Measurements from ENCODE around the gene MCHR1. TPM values are rescaled to one million over a fixed set of nuclear protein-coding genes. Genes with fewer than 3 reads are reported as not detected.

The MCHR1 gene
- total and polyA plus RNA-seq, 3 donors from 2014 or later: 0.42 to 0.62 (median 0.47) TPM

GRCh38 chr22:40703736-40704135 is 24.5 kb downstream of the MCHR1 start:
- WGBS, 2 donors: 83 to 87% methylated on average over 4 to 5 of the region's 5 CpGs
- intact Hi-C loops (cut with DNase I; ENCODE audit: low total_unique reads): no loop called here
- H3K9me3 ChIP-seq: no peaks in the 10 kb centered on the region
- TF ChIP-seq CTCF (IDR thresholded peaks at IDR 0.05) (no peak), POLR2A (IDR thresholded peaks at IDR 0.05) (no peak)
- DNase-seq: no peak
- no peak overlapping the region for H3K4me3 ChIP-seq
- H3K27me3 ChIP-seq: no peaks in the 10 kb centered on the region
- no peak overlapping the region for H3K27ac ChIP-seq
- H3K36me3 ChIP-seq (ENCODE audit: low read depth, missing control alignments): no peaks in the 10 kb centered on the region
- H3K4me1 ChIP-seq: no peaks in the 10 kb centered on the region

DNA sequence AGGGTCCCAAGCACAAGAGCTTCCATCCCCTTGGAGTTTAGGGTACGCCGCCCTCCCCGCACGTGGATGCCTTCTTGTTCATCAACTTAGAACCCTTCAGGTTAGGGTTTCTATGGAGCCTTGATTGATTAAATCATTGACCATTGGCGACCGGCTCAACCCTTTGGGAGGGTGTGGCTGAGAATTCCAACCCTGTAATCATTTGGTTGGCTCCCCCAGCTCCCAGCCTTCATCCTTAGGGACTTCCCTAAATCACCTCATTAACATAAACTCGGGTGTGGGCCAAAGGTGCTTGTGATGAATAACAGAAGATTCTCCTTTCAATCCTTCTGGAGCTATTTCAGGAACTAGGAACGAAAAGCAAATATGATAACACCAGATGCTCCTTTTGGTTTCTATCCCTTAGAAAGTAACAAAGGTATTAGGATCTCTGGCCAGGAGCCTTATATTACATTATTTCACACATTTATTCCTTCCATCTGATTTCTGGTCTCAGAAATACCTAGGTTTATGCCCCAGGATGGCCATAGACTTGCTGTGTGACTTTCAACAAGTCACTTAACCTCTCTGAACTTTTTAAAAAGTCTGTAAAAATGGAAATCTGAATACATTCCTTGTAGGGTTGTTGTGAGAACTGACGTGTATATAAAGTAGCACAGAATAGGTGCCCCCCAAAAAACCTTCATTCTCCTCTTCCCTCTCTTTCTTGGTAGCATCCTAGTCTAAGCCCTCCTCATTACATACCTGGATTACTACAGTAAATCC is 26.8 kb downstream of the MCHR1 start:
- TF ChIP-seq CTCF (IDR thresholded peaks at IDR 0.05): no peak
- TF ChIP-seq POLR2A (IDR thresholded peaks at IDR 0.05): no peak
- Histone ChIP-seq H3K27ac (no peak overlapping the region), H3K9me3 (no peaks in the 10 kb centered on the region), H3K4me1 (peaks cover 19% of the 10 kb centered on the region), H3K4me3 (no peak overlapping the region), H3K27me3 (no peaks in the 10 kb centered on the region), H3K36me3 (ENCODE audit: low read depth, missing control alignments) (no peaks in the 10 kb centered on the region)
- intact Hi-C loops (cut with DNase I; ENCODE audit: low total_unique reads): no loop called here
- DNase-seq: no peak
- WGBS, 2 donors: 76 to 77% methylated on average over 9 of the region's 9 CpGs

DNA sequence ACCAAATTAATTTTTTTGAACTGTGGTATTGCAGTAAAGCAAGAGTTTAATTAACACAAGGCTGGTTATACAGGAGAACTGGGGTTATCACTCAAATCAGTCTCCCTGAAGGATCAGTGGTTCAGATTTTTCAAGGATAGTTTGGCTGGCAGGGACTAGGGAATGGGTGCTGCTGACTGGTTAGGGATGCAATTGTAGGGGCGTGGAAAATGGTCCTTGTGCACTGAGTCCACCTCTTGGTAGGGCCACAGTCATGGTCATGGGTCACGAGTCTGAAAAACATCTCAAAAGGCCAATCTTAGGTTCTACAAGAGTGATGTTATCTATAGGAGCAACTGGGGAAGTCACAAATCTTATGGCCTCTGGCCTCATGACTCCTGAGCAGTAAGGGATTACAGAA is 27.9 kb downstream of the MCHR1 start:
- no peaks in the 10 kb centered on the region for H3K36me3 ChIP-seq (ENCODE audit: low read depth, missing control alignments)
- TF ChIP-seq POLR2A (IDR thresholded peaks at IDR 0.05) (no peak), CTCF (IDR thresholded peaks at IDR 0.05) (no peak)
- 94 to 95% methylated on average over 2 of the region's 2 CpGs for WGBS, 2 donors

DNA sequence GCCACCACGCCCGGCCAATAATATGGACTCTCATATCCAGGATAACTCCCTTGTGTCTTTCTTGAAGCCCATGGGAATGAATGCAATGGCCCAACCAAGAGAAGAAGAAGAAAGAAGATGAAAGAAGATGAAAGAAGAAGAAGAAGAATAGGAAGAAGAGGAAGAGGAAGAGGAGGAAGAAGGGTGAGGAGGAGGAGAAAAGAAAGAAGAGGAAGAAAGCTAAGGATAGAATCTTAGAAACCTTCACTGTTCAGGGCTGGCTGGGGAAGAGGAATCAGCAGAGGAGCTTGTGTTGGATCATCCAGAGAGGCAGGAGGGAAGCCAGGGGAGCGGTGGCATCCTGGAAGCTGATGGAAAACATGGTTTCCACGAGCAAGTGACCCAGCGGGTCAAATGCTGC is 28.9 kb downstream of the MCHR1 start:
- H3K4me1 ChIP-seq: peaks cover 19% of the 10 kb centered on the region
- no peak overlapping the region for H3K4me3 ChIP-seq
- H3K27me3 ChIP-seq: no peaks in the 10 kb centered on the region
- 90 to 93% methylated on average over 5 of the region's 5 CpGs for whole genome bisulfite sequencing, 2 donors
- intact Hi-C loops (cut with DNase I; ENCODE audit: low total_unique reads): no loop called here
- no peak overlapping the region for H3K27ac ChIP-seq
- DNase-seq: no peak
- no peaks in the 10 kb centered on the region for H3K9me3 ChIP-seq
- no peak for TF ChIP-seq POLR2A (IDR thresholded peaks at IDR 0.05)
- no peak for TF ChIP-seq CTCF (IDR thresholded peaks at IDR 0.05)
- no peaks in the 10 kb centered on the region for H3K36me3 ChIP-seq (ENCODE audit: low read depth, missing control alignments)

More for the DNA sequence above, 27.9 kb downstream of the MCHR1 start:
- no peaks in the 10 kb centered on the region for H3K27me3 ChIP-seq
- intact Hi-C loops (cut with DNase I; ENCODE audit: low total_unique reads): no loop called here
- H3K4me3 ChIP-seq: no peak overlapping the region
- no peak for DNase-seq
- no peaks in the 10 kb centered on the region for H3K9me3 ChIP-seq
- H3K27ac ChIP-seq: no peak overlapping the region
- H3K4me1 ChIP-seq: peaks cover 19% of the 10 kb centered on the region
